GM21576 (cell line): ENCODE results near the gene CACTIN.
"Not testable (repeated sequence)": the region's sequence is repeated elsewhere in the genome, so short reads cannot be mapped to it uniquely, and the experiment has no call there.

ENCODE experiments used
- ATAC-seq: cut with Tn5 transposase; IDR thresholded peaks from one replicate; pipeline ENCODE4 v1.9.1; 2021; ENCODE audit warnings: mild to moderate bottlenecking, moderate library complexity; ENCODE audit not compliant: unreplicated experiment

CACTIN gene

DNA sequence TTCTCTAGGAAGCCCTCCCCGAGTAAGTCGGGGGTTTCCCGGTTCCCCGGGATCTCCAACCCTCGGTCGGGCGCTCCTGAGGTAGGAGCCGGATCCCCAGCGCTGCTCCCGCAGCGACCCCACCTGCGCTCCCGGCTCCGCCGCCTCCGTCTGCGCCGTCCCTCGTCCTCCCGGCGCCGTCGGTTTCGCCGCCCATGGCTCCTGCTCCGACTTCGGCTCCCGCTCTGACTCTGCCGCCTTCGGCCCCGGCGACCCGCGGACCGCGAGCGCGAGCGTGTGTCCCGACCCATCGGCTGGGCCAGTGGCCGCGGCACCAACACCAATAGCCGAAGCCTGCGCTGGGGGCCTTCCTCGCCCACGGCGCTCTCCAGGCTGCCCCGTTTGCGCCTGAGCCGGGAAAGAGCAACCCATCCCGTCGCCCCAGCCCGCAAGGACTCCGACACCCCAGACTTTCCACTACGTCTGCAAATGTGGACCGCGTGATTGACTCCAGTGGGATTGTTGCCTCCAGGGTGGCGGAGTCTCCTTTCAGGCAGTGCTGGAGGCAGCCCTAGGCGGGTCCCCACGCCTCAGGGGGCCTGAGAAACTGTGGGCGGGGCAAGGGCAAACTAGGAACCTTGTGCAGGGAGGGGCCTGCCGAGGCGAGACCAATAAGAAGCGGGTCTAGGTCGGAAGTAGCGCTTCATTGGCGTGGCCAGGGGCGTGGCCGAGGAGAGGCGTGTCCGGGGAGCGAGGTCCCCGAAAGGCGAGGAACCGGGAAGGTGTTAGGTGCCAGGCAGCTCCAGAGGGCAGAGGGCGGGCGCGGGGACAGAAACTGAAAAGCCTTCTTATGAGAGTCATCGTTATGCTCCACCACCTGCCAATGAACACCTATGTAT lies at the start of gene CACTIN:
Gene CACTIN, minus strand, starts transcription at position 318 of the 878 bp plus-strand sequence. Its CDS starts 28 bp downstream, at position 290.
- peak; percentile 83 for ATAC-seq

DNA sequence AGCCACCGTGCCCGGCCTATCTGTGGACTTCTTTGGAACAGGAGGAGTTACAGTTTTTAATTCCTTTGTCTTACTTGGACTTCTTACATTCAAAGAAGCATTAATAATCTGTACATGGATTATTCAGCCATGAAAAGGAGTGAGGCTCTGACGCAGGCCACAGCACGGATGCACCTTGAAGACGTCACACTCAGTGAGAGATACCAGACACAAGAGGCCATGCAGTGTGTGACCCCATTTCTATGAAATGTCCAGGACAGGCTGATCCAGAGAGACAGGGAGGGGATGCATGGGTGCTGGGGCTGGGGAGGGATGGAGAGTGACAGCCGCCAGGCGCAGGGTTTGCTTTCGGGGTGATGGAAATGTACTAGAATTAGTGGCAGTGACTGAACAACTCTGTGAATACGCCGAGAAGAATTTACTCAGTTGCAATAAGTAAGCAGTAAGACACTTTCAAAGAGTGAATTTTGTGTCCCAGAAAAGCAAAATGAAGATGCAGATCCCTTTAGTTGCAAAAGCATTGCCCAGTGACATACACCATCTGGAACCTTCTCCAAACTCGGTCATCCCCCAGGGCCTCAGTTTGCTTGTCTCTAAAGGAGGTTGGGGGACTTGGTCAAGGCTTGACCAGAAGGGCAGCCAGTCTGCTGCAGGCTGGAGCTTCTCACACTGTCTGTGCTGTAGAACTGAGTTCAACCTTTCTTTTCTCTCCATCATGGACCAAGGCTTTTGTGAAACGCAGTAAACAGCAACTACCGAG lies 48.4 kb upstream of the CACTIN start:
- no peak for ATAC-seq

DNA sequence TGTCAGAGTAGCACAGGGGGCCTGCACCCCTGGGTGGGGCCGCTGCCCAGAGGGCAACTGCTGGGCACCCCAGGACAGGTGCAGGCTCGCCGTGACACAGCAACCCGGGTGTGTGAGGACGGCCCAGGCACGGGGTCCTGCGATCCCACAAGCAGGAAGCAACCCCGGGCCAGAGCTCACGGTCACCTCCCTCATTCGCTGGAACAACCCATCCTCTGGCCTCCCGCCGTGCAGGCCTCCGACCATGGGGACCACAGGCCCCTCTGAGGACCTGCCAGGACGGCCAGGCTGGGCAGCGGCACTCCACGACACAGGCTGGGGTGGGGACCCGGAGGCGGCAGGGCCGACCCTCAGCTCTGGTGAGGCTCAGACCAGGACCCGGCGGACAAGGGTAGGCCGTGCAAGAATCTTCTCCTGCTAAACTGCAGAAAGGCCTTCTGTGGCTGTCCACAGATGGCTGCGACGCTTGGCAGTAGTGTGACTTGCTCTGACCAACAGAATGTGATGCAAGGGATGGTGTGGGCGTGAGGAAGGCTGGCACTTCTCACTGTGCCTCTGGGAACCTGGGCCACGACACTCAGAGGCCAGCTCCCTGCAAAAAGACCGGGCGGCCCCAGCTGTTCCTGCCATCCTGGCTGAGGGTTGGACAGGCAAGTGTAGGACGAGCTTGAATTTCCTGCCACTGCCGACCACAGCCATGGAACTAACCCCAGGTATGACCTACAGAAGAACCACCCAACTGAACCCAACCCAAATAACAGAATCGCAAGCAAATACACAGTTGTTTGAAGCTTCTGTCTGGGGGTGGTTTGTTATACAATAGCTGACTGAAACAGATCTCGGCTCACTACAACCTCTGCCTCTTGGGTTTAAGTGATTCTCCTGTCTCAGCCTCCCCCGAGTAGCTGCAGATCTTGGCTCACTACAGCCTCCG lies 47.2 kb upstream of the CACTIN start:
- no peak for ATAC-seq

DNA sequence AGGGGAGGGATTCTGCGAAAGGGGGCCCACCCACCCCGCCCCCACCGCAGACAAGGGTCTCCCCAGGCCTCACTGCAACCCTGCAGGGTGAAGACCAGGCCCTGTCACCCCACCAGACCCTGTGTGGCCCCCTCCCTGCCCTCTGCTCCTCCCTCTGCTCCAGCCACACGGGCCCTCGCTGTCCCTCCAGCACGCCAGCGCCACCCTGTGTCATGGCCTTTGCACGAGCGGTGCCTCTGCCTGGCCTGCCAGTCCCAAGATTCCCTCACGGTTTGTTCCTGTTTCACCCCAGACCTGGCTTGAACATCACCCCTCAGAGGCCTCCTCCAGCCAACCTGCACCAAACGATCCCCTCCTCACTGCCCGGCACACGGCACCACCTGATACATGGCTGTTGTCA lies 46.4 kb upstream of the CACTIN start:
- ATAC-seq: no peak

DNA sequence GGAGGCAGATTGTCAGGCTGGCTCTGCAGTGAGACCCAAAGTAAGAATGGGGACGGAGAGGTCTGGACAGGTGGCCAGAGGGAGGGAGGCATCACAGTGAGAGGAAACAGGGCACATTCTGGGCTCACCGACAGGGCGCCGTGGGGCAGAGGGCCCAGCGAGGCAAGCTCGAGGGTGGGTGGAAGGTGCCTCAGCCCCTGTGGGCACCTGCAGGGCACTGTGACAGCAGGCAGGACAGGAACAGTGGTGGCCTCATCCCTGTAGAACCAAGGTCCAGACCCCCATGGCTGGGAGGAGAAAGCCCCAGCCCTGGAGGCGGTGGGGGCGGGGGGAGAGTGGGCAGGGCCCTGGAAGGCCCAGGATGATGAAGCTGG lies 46.0 kb upstream of the CACTIN start:
- no peak for ATAC-seq

DNA sequence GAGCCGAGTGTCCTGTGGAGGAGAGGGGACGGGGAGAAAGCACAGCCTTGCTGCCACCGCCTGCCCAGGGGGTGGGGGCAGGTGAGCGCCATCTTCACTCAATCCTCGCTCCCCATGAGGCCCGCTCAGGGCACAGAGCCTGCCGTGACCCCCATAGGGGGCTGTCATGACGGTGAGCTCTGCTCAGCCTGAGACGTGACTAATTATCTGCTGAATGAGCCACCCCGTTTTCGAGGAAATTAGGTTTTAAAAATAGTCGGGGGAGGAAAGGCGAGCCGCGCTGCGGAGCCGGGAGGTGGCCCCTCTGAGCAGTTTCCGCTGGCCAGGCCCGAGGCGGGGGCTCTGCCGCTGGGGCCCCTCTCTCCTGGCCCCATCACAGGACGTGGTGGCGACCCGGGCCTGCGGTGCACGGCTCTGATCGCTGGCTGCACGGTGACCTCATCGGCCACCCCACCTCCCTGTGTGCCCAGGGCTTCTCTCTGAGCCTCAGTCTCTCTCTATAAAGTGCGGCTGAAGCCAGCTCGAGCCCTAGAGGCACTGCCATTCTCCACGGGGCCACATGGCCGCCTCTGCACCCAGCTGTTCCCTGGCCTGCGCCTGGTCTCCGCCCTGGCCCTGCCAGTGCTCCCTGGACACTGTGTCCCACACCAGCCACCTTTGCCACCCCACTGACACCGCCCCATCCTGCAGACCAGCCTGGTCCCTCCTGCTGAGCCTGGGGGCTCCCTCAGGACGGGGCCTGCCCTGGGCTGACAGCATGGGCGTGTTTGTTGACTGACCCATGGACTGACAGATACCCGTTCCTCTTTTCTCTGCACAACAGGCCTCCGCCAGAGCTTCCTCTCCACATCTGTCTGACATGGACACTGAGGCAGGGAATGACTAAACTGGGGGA lies 45.3 kb upstream of the CACTIN start:
- ATAC-seq: no peak

DNA sequence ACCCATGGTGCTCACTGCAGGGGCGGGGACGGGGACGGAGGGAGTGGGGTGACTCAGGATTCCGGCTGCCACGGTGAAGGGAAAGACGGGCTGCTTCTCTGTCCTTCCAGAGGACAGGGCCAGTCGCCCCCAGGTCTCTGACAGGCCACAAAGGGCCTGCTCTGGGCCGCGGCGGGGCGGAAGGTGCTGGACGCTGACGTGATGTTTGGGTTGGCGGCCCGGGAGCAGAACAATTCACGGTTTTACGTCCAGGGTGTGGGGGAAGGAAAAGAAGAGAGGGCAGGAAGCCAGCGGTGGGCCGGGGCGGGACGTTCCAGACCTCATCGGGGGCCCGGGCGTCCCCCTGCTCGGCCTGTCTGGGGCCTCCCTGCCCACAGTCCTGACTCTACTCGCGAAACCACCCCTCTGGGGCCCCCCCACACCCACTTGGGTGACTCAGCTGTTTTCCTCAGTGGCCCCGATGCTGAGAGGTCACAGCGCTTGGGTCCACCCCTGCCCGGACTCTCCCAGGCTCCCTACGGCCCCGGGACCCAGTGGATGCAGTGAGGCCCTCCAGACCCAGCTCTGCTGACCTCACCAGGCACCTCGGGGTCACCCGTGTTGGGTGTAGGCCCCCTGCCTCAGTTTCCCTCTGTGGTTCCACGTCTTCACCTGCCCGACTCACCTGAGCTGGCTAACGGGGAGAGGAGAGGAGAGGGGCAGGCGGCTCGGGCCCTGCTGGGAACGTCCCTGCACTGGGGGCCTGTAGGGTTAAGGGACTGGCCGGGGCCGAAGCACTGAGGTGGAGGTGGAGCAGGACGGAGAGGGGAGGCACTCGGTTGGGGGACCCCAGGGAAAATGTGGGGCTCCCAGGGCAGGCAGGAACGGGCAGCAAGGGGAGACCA lies 44.4 kb upstream of the CACTIN start:
- no peak for ATAC-seq

DNA sequence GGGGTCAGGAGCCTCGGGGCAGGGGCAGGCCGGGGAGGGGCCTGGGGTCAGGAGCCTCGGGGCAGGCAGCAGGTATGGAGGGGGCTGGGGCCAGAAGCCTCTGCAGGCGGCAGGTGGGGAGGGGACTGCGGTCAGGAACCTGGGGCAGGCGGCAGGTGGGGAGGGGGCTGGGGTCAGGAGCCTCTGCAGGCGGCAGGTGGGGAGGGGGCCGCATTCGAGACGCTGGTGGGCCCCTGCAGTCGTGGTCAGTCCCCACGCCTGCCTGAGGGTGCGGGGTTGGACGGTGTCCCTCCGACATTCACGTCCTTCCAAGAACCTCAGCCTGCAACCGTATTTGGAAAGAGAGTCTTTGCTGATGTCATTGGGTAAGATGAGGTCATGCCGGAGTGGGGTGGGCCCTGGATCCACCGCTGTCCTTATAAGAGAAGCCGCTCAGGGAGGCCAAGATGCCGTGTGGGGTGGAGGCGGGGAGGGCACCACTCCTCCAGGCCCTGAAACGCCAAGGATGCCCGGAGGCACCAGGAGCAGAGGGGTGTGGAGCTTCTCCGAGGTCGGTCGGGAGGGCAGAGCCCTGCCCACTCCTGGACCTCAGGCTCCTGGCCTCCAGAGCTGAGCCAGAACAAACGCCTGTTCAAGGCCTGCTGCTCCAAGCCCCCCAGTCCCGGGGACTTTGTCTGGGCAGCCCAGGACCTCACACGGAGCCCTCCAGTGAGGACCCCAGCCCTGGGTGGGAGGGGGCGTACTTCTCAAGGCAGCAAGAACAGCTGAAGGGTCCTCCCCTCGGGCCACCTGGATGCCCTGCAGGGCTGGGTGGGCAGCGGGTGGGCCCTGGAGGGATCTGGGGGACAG lies 43.6 kb upstream of the CACTIN start:
- no peak for ATAC-seq

DNA sequence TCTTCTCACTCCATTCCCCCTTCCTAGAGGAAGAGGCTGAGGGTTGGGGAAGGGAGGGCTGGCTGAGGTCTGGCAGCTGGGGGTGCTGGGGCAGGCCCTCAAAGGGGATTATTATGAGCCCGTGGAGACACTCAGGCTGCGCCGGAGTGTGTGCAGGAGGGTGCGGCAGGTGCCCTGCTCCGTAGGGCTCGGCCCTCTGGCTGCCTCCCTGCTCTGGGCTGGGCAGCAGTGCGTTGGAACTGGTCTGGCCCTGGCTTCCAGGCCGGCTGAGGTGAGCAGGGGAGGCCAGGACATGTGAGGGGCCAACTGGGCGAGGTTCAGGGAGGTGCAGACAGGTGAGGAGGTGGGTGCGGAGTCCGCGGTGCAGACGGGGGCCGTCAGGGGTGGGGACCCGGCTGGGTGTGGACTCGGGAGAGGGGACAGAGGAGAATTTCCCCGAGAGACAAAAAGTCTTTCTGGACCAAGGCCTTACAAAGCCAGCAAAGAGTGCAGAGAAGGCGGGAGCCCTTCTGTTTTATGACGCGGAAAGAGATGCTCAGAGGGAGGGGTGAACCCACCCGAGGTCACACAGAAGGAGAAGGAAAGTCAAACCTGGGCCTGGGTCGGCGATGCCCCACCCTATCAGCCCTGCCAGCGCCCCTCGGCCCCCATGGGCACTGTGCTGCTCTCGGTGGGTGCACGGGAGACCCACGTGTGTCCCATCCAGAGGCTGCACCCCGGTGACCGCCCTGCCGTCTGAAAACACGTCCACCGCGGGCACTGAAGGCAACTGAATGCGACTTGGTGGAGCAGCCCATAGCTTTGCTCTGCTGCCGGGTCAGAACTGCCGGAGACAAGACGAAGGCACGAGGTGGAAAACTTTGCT lies 42.7 kb upstream of the CACTIN start:
- ATAC-seq: no peak

DNA sequence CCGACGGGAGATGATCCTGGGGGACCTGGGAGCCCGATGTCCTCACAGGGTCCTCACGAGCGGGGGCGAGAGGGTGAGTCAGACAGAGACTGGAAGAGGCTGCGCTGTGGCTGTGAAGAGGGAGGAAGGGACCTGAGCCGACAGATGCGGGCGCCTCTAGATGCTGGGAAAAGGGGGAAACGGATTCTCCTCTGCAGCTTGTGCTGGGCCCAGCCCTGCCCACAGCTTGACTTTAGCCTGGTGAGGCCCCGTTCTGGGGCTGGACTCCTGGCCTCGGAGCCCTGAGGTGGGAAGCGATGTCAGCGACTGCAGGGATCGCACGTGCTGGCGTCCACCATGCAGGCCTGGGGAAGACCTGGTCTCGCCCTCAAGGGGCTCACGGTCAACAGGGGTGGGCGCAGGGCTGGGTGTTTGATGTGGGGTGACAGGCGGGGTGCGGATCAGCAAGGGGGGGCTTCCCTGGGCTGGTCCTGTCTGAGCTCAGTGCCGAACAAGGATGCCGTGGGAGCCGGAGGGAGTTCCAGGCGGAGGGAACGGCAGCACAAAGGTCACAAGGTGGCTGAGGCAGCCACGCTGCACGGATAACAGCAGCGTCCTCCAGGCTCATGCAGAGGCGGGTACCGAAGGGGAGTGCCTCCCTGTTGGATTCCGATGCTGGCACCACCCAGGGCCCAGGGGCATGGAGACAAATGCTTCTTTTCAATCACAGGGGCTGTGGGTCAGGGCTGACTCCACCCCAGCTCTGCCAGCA lies 41.9 kb upstream of the CACTIN start:
- ATAC-seq: no peak

DNA sequence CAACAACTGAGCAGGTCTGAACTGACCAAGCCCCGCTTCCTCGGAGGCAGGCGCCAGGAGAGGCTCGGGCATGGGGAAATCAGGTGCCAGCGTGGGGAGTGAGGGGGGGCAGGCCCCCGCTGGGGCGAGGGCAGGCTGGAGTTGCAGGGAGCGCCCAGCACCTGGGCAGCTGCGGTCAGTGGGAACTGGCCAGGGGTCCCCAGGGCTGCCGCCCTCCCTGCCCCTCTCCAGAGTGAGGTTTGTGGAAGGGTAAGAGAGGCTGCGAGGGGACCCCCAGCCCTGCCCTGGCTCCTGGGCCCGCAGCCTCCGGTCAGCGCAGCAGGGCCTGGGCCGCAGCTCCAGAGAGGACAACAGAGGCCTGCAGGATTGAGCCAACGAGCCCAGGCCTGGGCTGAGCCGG lies 41.2 kb upstream of the CACTIN start:
- ATAC-seq: no peak

DNA sequence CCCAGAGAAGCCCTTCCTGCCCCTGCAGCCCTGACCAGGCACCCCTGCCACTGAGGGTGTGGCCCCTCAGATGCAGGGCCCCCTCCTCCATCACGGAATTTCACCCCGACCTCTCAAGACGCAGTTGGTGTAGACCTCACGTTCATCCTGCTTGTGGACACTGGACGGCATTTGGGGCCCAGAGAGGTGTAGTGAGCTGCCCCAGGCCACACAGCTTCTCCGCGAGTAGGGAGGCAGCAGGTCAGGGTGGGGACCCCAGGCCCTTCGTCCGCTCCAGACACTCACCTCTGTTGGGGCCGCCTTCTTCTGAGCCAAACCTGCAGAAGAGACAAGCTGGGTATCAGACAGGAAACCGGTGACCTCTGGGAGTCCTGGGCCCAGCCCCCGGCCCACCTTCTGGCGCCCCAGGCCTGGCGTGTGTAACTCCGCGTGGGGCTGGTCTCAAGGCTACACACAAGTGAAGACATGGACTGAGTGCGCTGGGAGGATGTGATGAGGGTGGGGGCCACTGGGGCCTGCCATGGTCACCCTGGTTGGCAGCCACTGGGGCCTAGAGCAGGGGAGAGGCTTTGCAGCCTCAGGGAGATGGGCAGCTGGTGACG lies 40.5 kb upstream of the CACTIN start:
- no peak for ATAC-seq

DNA sequence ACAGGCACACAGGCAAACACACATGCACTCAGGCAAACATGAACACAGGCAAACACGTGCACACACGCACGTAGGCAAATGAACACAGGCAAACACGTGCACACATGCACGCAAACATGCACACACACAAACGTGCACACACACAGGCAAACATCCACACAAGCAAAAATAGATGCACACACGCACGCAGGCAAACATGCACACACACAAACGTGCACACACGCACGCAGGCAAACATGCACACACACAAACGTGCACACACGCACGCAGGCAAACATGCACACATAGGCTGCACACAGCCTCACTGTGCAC lies 39.9 kb upstream of the CACTIN start:
- not testable (repeated sequence) for ATAC-seq

DNA sequence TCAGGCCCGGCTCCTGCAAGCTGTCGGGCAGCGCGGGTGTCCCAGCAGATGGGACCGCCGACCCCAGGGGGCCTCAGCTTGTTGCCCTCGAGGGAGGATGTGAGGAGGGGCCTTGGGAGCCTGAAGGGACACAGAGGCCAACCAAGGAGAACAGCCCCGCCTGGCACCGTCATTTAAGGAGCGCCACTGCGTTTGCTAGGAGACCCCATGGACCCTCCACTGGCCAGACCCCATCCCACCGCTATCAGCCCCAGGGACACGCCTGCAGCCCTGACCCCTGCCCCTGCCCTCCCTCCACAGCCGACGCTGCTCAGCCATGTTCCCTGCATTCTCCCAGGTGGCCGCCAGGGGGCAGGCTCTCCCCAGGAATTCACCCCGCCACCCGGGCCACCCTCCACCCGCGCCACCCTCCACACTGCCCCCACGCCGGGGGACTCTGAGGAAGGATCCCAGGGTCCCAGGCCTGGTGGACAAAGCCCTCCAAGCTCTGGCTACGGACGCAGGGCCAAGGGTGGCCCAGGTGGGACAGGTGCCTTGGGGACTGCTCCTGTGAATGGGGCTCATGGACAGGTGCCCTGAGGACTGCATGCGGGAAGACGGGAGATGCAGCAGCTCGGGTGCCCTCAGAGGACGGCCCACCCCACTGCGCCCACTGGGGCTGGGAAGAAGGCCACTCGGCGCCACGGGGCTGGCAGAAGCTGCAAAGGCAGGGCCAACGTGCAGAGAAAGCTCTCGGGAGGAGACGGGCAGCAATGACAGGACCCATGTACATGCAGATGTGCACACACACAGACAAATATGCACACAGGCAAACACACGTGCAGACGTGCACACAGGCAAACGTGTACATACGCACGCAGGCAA lies 39.3 kb upstream of the CACTIN start:
- ATAC-seq: no peak

DNA sequence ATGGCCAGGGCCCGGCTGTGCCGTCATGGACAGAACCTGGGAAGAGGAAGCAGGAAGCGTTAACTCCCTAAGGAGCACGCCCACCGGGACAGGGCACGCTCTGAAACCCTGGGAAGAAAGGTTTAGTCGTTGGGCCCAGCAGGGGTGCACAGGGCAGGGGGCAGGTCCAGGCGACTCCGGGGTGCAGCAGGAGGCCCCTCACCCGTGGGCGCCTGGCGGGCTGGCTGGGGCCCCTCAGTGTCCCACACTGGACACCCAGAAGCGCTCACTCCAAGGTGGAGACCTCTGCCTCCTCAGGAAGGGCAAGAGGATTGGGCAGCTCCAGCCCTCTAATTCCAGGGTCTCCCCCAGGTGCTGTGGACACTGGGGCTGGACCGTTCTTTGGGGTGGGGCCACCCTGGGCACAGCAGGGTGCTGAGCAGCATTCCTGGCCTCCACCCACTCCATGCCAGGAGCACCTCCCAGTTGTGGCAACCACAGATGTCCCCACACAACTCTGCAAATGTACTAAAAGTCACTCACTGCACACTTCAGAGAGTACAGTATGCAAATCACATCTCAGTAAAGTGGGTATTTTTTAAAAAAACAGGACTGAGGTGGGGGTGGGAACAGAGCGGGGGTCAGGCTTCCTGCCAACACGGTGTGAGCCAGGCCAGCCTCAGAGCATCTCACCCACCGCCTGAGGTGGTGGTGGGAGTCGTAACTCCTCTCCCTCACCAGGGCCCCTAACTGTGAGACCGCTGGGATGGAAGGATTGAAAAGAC lies 38.5 kb upstream of the CACTIN start:
- ATAC-seq: no peak
